Measurements from ENCODE around the gene TNS3.
A peak's percentile ranks its signal among the peaks of the same experiment; 100 is the strongest.

The TNS3 gene

GRCh38 chr7:47241112-47242065 lies 340.5 kb downstream of the TNS3 start:
- Histone ChIP-seq H3K27me3 (no peaks in the 10 kb centered on the region), H3K4me3 (no peak overlapping the region), H3K36me3 (no peaks in the 10 kb centered on the region), H3K27ac (no peak overlapping the region), H3K9me3 (replicated peaks in 1 of 11) (no peaks in the 10 kb centered on the region), H3K4me1 (peaks cover 0 to 7% (median 3%) of the 10 kb centered on the region in 10 experiments; a peak in 11 of 20 replicates), H3K9ac (no peak overlapping the region), H3K4me2 (no peak overlapping the region), H4K20me1 (no peaks in the 10 kb centered on the region)
- TF ChIP-seq Cebpa-rat (IDR thresholded peaks at IDR 0.05): no peak

GRCh38 chr7:47239931-47240421 lies 341.9 kb downstream of the TNS3 start:
- Histone ChIP-seq H3K4me1 (peaks cover 0 to 13% (median 8%) of the 10 kb centered on the region in 10 experiments; a peak in 11 of 20 replicates), H3K4me2 (no peak overlapping the region), H3K9me3 (replicated peaks in 1 of 11) (no peaks in the 10 kb centered on the region), H3K27ac (no peak overlapping the region), H3K4me3 (no peak overlapping the region), H3K36me3 (no peaks in the 10 kb centered on the region), H4K20me1 (no peaks in the 10 kb centered on the region), H3K27me3 (no peaks in the 10 kb centered on the region), H3K9ac (no peak overlapping the region)
- no peak for TF ChIP-seq Cebpa-rat (IDR thresholded peaks at IDR 0.05)

DNA sequence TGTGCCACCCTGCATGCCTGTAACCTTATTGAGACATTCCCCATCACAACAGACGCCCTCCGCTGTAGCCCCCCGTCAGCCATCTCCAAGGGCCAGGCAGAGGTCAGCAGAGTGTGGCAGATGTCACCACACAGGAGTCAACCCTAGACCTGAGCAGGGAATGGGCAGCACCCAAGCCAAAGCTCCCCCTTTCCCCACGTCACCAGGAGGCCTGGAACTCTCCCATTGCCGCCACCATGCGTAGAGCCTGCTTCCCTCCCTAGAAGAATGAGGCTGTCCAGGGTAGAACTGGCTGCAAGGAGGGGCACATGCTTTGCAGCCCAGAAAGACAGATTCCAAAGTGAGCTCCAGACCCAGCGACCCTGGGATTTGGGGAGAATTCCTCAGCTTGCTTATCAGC lies 342.9 kb downstream of the TNS3 start:
- Histone ChIP-seq H3K4me2 (no peak overlapping the region), H4K20me1 (no peaks in the 10 kb centered on the region), H3K9me3 (replicated peaks in 1 of 11) (no peaks in the 10 kb centered on the region), H3K4me3 (no peak overlapping the region), H3K9ac (no peak overlapping the region), H3K27me3 (no peaks in the 10 kb centered on the region), H3K4me1 (peaks cover 0 to 13% (median 8%) of the 10 kb centered on the region in 10 experiments; a peak in 11 of 20 replicates), H3K36me3 (no peaks in the 10 kb centered on the region), H3K27ac (no peak overlapping the region)
- no peak for TF ChIP-seq Cebpa-rat (IDR thresholded peaks at IDR 0.05)

DNA sequence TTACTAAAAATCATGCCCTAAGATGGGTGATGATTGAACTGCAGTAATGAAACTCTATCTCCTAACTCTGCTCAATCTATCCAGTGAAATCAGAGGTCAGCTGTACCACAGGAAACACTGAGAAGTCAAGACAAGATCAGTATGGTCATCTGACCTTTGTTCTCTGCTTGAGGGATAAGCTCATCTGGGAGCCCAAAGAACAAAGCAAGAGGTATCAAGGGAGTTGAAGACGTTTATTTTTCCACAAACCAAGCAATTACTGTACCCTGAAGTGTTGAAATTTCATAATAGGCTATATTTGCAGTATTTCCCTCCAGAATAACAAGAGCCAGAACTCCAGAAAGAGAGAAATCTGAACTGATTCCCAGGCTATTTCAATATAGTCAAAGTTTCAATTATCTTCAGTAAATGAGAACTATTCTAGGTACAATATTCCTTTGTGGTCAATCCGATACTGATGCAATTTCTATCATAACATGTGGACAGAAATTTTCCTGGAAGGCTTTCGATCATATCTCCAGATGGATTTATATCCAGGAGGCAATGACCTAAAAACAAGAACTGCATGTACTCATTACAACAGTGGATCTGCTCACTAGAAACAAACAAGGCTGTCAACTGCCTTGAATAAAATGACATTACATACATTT lies 345.3 kb downstream of the TNS3 start:
- peak overlapping the region in 8 of 11 experiments; percentile 2 to 58 (median 28); a peak in 11 of 22 replicates for H3K4me2 ChIP-seq
- H3K9ac ChIP-seq: no peak overlapping the region
- H3K27ac ChIP-seq: no peak overlapping the region
- H3K4me1 ChIP-seq: peaks cover 0 to 16% (median 11%) of the 10 kb centered on the region in 10 experiments; a peak in 12 of 20 replicates
- no peak for TF ChIP-seq Cebpa-rat (IDR thresholded peaks at IDR 0.05)
- no peaks in the 10 kb centered on the region for H3K36me3 ChIP-seq
- H3K9me3 ChIP-seq (replicated peaks in 1 of 11): no peaks in the 10 kb centered on the region
- no peaks in the 10 kb centered on the region for H3K27me3 ChIP-seq
- H4K20me1 ChIP-seq: no peaks in the 10 kb centered on the region
- no peak overlapping the region for H3K4me3 ChIP-seq

DNA sequence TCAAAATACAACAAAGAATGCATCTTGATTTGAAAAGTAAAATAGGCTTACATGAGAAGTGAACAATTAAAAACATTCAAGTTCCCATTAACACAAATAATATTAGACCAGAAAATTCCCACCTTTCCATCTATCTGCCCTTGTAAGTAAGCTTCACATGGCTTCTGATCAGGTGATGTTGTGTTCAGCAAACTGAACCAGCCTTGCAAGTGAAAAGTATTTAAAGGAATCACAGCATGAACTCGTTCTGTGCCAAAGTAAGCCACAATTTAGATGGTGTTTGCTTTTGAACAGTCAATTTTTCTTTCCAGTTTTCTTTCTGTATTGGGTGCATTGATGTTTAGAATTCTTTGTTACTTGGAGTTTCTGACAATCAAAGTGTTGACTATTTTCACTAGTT lies 347.9 kb downstream of the TNS3 start:
- H3K9ac ChIP-seq: no peak overlapping the region
- no peak overlapping the region for H3K27ac ChIP-seq
- no peaks in the 10 kb centered on the region for H3K27me3 ChIP-seq
- no peak overlapping the region for H3K4me3 ChIP-seq
- no peaks in the 10 kb centered on the region for H4K20me1 ChIP-seq
- no peak overlapping the region for H3K4me2 ChIP-seq
- H3K4me1 ChIP-seq: peaks cover 0 to 39% (median 26%) of the 10 kb centered on the region in 10 experiments; a peak in 15 of 20 replicates
- TF ChIP-seq Cebpa-rat (IDR thresholded peaks at IDR 0.05): no peak
- no peaks in the 10 kb centered on the region for H3K9me3 ChIP-seq (replicated peaks in 1 of 11)
- no peaks in the 10 kb centered on the region for H3K36me3 ChIP-seq

DNA sequence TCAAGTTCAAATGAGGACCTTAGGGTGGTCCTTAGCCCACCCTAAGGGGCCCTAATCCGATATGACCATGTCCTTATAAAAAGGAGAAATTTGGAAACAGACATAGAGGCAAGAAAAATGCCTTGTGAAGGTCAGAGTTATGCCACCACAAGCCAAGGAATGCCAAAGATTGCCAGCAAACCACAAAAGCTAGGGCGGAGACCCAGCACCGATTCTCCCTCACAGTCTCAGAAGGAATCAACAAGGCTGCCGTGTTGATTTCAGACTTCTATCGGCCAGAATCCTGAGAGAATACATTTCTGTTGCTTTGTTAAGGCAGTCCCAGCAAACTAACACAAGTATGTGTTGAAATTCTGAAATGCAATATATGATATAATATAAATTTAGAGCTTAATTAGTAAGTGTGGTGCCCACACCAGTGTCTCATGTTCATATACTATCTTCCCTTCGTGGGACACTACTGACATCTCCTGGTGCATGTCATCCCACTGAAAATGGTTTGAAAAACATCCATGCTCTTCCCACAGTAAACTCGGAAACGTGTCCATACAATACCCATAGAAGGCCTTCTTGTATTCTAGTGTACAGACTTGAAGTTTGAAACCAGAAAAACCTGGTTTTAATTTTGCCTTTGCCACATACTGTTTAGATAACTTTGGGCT lies 349.0 kb downstream of the TNS3 start:
- Histone ChIP-seq H3K9me3 (replicated peaks in 1 of 11) (no peaks in the 10 kb centered on the region), H3K36me3 (no peaks in the 10 kb centered on the region), H3K9ac (no peak overlapping the region), H3K4me3 (no peak overlapping the region), H3K27ac (no peak overlapping the region), H4K20me1 (no peaks in the 10 kb centered on the region), H3K27me3 (no peaks in the 10 kb centered on the region), H3K4me1 (peaks cover 2 to 49% (median 37%) of the 10 kb centered on the region in 10 experiments), H3K4me2 (no peak overlapping the region)
- no peak for TF ChIP-seq Cebpa-rat (IDR thresholded peaks at IDR 0.05)

DNA sequence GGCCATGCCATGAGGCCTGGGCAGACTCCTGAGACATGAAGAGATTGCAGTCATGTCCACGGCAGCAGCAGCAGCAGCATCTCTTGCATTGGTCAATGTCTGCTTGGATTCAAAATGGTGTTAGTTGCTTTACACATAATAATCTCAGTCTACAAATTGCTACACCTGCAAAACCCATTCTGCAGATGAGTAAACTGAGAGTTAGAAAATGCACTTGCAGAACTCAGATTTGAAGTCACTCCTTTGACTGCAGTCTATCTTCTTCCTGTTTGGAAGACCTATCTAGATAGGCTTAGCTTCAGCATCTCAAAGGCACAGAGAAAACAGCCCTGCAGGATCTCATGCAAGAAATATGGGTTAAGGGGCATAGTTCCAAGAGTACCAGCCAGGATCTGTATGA lies 350.3 kb downstream of the TNS3 start:
- no peaks in the 10 kb centered on the region for H3K36me3 ChIP-seq
- no peak overlapping the region for H3K9ac ChIP-seq
- H3K27me3 ChIP-seq: no peaks in the 10 kb centered on the region
- no peak overlapping the region for H3K27ac ChIP-seq
- no peaks in the 10 kb centered on the region for H4K20me1 ChIP-seq
- no peaks in the 10 kb centered on the region for H3K9me3 ChIP-seq (replicated peaks in 1 of 11)
- no peak overlapping the region for H3K4me2 ChIP-seq
- no peak overlapping the region for H3K4me3 ChIP-seq
- no peak for TF ChIP-seq Cebpa-rat (IDR thresholded peaks at IDR 0.05)
- peaks cover 14 to 59% (median 48%) of the 10 kb centered on the region in 10 experiments for H3K4me1 ChIP-seq

- no peak overlapping the region for H3K4me3 ChIP-seq
- H3K4me1 ChIP-seq: peaks cover 20 to 59% (median 51%) of the 10 kb centered on the region in 10 experiments
- no peaks in the 10 kb centered on the region for H3K27me3 ChIP-seq
- no peaks in the 10 kb centered on the region for H4K20me1 ChIP-seq
- H3K9ac ChIP-seq: no peak overlapping the region
- H3K9me3 ChIP-seq (replicated peaks in 1 of 11): no peaks in the 10 kb centered on the region
- H3K4me2 ChIP-seq: peak overlapping the region in 6 of 11 experiments; percentile 17 to 99 (median 66); a peak in 8 of 22 replicates
- no peak for TF ChIP-seq Cebpa-rat (IDR thresholded peaks at IDR 0.05)
- no peaks in the 10 kb centered on the region for H3K36me3 ChIP-seq
- H3K27ac ChIP-seq: no peak overlapping the region
These were observed 350.9 kb downstream of the TNS3 start for GRCh38 chr7:47231032-47231431.
